Neural progenitor cell (in vitro differentiated cells): ENCODE measurements around the gene AIFM3.

ENCODE experiments used
- EZH2 ChIP-seq: fragments of 200-600 bp; sonication (generic); IDR thresholded peaks from 2 replicates; pipeline ENCODE4 v1.6.1; 2017; ENCODE audit warnings: antibody characterized with exemption, mild to moderate bottlenecking, moderate library complexity
- EZH2phosphoT487 ChIP-seq: fragments of 200-600 bp; sonication (generic); IDR thresholded peaks from 2 replicates; pipeline ENCODE4 v1.6.1; 2017; ENCODE audit warnings: antibody characterized with exemption
- TF ChIP-seq, protein P1 (sequence below): fragments of 200-600 bp; sonication (generic); IDR thresholded peaks from 2 replicates; pipeline ENCODE4 v1.5.1; 2017; ENCODE audit warnings: antibody characterized with exemption, mild to moderate bottlenecking

DNA sequence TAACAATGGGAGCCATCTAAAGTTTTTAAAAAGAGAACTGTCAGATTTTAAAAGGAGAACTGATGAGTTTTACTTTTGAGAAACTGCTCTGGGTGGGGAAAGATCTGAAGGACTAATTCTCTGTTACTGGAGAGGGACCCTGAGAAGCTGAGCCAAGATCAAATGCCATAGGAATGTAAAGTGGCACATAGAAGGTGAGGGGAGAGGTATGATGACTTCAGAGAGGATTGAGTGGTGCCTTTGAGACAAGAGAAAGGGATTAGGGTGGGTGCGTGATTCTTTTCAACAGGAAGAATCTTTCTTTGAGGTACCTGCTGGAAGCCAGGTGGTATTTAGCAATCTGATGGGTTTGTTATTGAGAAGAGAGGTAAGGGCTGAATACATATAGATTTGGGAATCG, 40.8 kb upstream of the AIFM3 start:
- TF ChIP-seq, protein P1, sequence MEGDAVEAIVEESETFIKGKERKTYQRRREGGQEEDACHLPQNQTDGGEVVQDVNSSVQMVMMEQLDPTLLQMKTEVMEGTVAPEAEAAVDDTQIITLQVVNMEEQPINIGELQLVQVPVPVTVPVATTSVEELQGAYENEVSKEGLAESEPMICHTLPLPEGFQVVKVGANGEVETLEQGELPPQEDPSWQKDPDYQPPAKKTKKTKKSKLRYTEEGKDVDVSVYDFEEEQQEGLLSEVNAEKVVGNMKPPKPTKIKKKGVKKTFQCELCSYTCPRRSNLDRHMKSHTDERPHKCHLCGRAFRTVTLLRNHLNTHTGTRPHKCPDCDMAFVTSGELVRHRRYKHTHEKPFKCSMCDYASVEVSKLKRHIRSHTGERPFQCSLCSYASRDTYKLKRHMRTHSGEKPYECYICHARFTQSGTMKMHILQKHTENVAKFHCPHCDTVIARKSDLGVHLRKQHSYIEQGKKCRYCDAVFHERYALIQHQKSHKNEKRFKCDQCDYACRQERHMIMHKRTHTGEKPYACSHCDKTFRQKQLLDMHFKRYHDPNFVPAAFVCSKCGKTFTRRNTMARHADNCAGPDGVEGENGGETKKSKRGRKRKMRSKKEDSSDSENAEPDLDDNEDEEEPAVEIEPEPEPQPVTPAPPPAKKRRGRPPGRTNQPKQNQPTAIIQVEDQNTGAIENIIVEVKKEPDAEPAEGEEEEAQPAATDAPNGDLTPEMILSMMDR = no peak
- TF ChIP-seq EZH2 (no peak), EZH2phosphoT487 (no peak)
